ENCODE measurements around the gene CCT4.
"Not testable (repeated sequence)": the region's sequence is repeated elsewhere in the genome, so short reads cannot be mapped to it uniquely, and the experiment has no call there.

CCT4 gene

GRCh38 chr2:61882850-61883249 is 5.6 kb downstream of the CCT4 start:
- no peak overlapping the region for H3K4me3 ChIP-seq (ENCODE audit: control insufficient read depth, low read depth, low read length)
- no peak for TF ChIP-seq CTCF (conservative IDR thresholded peaks at IDR 0.05; ENCODE audit: control insufficient read depth, insufficient read depth, low read depth, low read length)

GRCh38 chr2:61879351-61879750 is 9.1 kb downstream of the CCT4 start:
- not testable (repeated sequence) for H3K4me3 ChIP-seq (ENCODE audit: control insufficient read depth, low read depth, low read length); DNase-seq (ENCODE audit: low read depth)

More at GRCh38 chr2:61882850-61883249, 5.6 kb downstream of the CCT4 start:
- no peak for DNase-seq (ENCODE audit: low read depth)

GRCh38 chr2:61878761-61879160 is 9.7 kb downstream of the CCT4 start:
- DNase-seq (ENCODE audit: low read depth): no peak
- H3K4me3 ChIP-seq (ENCODE audit: control insufficient read depth, low read depth, low read length): no peak overlapping the region
- TF ChIP-seq CTCF (conservative IDR thresholded peaks at IDR 0.05; ENCODE audit: control insufficient read depth, insufficient read depth, low read depth, low read length): no peak

GRCh38 chr2:61877571-61878245 is 10.7 kb downstream of the CCT4 start:
- TF ChIP-seq CTCF (conservative IDR thresholded peaks at IDR 0.05; ENCODE audit: control insufficient read depth, insufficient read depth, low read depth, low read length): no peak
- no peak overlapping the region for H3K4me3 ChIP-seq (ENCODE audit: control insufficient read depth, low read depth, low read length)
- no peak for DNase-seq (ENCODE audit: low read depth)

- TF ChIP-seq CTCF (conservative IDR thresholded peaks at IDR 0.05; ENCODE audit: control insufficient read depth, insufficient read depth, low read depth, low read length): no peak
- H3K4me3 ChIP-seq (ENCODE audit: control insufficient read depth, low read depth, low read length): no peak overlapping the region
Measured at GRCh38 chr2:61876400-61876799, 12.1 kb downstream of the CCT4 start.

GRCh38 chr2:61866482-61867089 is 21.9 kb downstream of the CCT4 start:
- not testable (repeated sequence) for H3K4me3 ChIP-seq (ENCODE audit: control insufficient read depth, low read depth, low read length); DNase-seq (ENCODE audit: low read depth)

More at GRCh38 chr2:61876400-61876799, 12.1 kb downstream of the CCT4 start:
- DNase-seq (ENCODE audit: low read depth): no peak

GRCh38 chr2:61862085-61862484 is 26.4 kb downstream of the CCT4 start:
- no peak for DNase-seq (ENCODE audit: low read depth)
- no peak for TF ChIP-seq CTCF (conservative IDR thresholded peaks at IDR 0.05; ENCODE audit: control insufficient read depth, insufficient read depth, low read depth, low read length)

GRCh38 chr2:61857224-61857623 is 31.2 kb downstream of the CCT4 start:
- H3K4me3 ChIP-seq (ENCODE audit: control insufficient read depth, low read depth, low read length): no peak overlapping the region
- TF ChIP-seq CTCF (conservative IDR thresholded peaks at IDR 0.05; ENCODE audit: control insufficient read depth, insufficient read depth, low read depth, low read length): no peak
- no peak for DNase-seq (ENCODE audit: low read depth)

More at GRCh38 chr2:61862085-61862484, 26.4 kb downstream of the CCT4 start:
- H3K4me3 ChIP-seq (ENCODE audit: control insufficient read depth, low read depth, low read length): no peak overlapping the region
